Heart left ventricle (tissue), 13 donors: ENCODE results near the gene OR10W1.

Experiments
- POLR2A ChIP-seq, 2 donors: fragments of 450-650 bp; IDR thresholded peaks; one replicate each; pipeline ENCODE4 v1.6.1; 2017; ENCODE audit warnings: antibody characterized with exemption in 2 of 2, mild to moderate bottlenecking in 2 of 2, moderate library complexity in 2 of 2
- TF ChIP-seq, protein P1 (sequence below), 12 donors: fragments of 200-600 bp; sonication (generic) in 4 of 12; IDR thresholded peaks; one replicate each; pipeline versions ENCODE4 v1.5.0 to v1.8.0; 2018 to 2022; ENCODE audit warnings: antibody characterized with exemption in 12 of 12, mild to moderate bottlenecking in 5 of 12
- donor health status: ischemic (EF 13 %, LVEDD 7.1; RV severe dilation, severe dysfunction).
- donor health status: DM: no; HTN: yes; CAD: no.
- donor health status: DM: no; HTN: no; CAD: no.
- donor health status: ischemic (EF 25% LVEDD 6.9; RV normal size, moderate dysfunction).
- donor health status: ischemic (EF 25% LVEDD 5.7; RV mildly dilated, moderate dysfunction).
- donor health status: ischemic (EF 35%, LVEDD 5.7; RV mildly dilated, moderate dysfunction).
- donor health status: nonischemic (EF 11% LVEDD 7.7; RV severe dilation, severe dysfunction).
- donor health status: DM: yes; HTN: yes; CAD: no.
- donor health status: PGD.
- donor health status: ischemic (EF 29% LVEDD 5.4; RV normal size, mild dysfunction).
- donor health status: nonischemic (EF 23%, LVEDD 6.1; RV moderate dilation, normal function).

DNA sequence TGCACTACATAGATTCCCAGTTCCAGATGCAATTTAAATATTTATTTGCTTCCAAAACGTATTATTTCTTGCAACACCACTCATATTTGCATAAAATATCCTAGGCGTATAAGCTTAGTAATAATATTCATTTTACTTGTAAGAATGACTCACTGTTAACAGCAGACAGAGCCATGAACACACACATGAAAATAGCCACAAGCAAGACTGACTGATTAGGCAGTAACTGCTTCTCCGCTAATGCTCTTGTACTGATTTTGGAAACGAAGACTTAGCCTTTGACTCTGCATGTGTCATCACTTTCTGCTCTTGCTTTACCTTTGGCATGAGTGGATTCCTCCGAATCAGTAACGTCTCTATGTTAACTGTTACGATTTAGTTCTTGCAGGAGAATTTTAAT is 45.3 kb downstream of the OR10W1 start:
- TF ChIP-seq, protein P1, sequence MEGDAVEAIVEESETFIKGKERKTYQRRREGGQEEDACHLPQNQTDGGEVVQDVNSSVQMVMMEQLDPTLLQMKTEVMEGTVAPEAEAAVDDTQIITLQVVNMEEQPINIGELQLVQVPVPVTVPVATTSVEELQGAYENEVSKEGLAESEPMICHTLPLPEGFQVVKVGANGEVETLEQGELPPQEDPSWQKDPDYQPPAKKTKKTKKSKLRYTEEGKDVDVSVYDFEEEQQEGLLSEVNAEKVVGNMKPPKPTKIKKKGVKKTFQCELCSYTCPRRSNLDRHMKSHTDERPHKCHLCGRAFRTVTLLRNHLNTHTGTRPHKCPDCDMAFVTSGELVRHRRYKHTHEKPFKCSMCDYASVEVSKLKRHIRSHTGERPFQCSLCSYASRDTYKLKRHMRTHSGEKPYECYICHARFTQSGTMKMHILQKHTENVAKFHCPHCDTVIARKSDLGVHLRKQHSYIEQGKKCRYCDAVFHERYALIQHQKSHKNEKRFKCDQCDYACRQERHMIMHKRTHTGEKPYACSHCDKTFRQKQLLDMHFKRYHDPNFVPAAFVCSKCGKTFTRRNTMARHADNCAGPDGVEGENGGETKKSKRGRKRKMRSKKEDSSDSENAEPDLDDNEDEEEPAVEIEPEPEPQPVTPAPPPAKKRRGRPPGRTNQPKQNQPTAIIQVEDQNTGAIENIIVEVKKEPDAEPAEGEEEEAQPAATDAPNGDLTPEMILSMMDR (IDR thresholded peaks at IDR 0.05), result no peak
- no peak for TF ChIP-seq POLR2A (IDR thresholded peaks at IDR 0.05)
